NT2/D1 (cell line): ENCODE measurements around the gene ANKZF1.

Experiments used
- SUZ12 ChIP-seq: IDR thresholded peaks from 2 replicates; pipeline ENCODE4 v1.6.1; 2011; ENCODE audit not compliant: insufficient read length, insufficient read depth; ENCODE audit errors: extremely low read depth
- YY1 ChIP-seq: IDR thresholded peaks from 2 replicates; pipeline ENCODE4 v1.6.1; 2011; ENCODE audit not compliant: insufficient read length, insufficient read depth
- ZNF274 ChIP-seq: IDR thresholded peaks from 2 replicates; pipeline ENCODE4 v1.6.1; 2011; ENCODE audit warnings: mild to moderate bottlenecking, low read depth, low read length

DNA sequence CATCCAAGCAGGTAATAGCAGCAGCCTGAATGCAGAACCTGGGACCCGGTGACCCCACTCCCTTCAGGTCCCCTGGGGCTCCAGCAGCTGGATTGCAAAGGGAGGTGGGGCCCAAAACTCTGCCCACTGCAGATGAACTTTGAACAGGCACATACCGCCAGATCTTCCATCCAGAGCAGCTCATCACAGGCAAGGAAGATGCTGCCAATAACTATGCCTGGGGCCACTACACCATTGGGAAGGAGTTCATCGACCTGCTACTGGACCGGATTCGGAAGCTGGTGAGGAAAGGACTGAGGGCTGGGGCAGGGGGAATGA lies 40.4 kb downstream of the ANKZF1 start:
- TF ChIP-seq ZNF274 (no peak), YY1 (no peak), SUZ12 (no peak)
